ENCODE results near the gene TEX2.

TEX2 gene

GRCh38 chr17:64269687-64270649, 6.9 kb upstream of the TEX2 start:
- no peak for DNase-seq

GRCh38 chr17:64264891-64265290, 1.8 kb upstream of the TEX2 start:
- DNase-seq: no peak

- DNase-seq: peak; percentile 72
Measured at GRCh38 chr17:64262198-64262999, 661 bp downstream of the TEX2 start.

GRCh38 chr17:64261417-64262145, 1.5 kb downstream of the TEX2 start:
- DNase-seq: no peak

GRCh38 chr17:64260886-64261285, 2.2 kb downstream of the TEX2 start:
- DNase-seq: no peak

- DNase-seq: no peak
Measured at GRCh38 chr17:64259922-64260321, 3.1 kb downstream of the TEX2 start.

- no peak for DNase-seq
Measured at GRCh38 chr17:64259426-64259825, 3.6 kb downstream of the TEX2 start.

- DNase-seq: peak; percentile 29
Measured at GRCh38 chr17:64256913-64257807, 5.9 kb downstream of the TEX2 start.

- DNase-seq: no peak
Measured at GRCh38 chr17:64255764-64256163, 7.3 kb downstream of the TEX2 start.

- no peak for DNase-seq
Measured at GRCh38 chr17:64254755-64255154, 8.3 kb downstream of the TEX2 start.

- DNase-seq: no peak
Measured at GRCh38 chr17:64253470-64253869, 9.6 kb downstream of the TEX2 start.

- DNase-seq: no peak
Measured at GRCh38 chr17:64252831-64253230, 10.2 kb downstream of the TEX2 start.

- no peak for DNase-seq
Measured at GRCh38 chr17:64250233-64250835, 12.7 kb downstream of the TEX2 start.

- DNase-seq: no peak
Measured at GRCh38 chr17:64247836-64248235, 15.2 kb downstream of the TEX2 start.

- no peak for DNase-seq
Measured at GRCh38 chr17:64245218-64246145, 17.6 kb downstream of the TEX2 start.

- DNase-seq: no peak
Measured at GRCh38 chr17:64244165-64244564, 18.9 kb downstream of the TEX2 start.

- no peak for DNase-seq
Measured at GRCh38 chr17:64243340-64243739, 19.7 kb downstream of the TEX2 start.

GRCh38 chr17:64242633-64243032, 20.4 kb downstream of the TEX2 start:
- DNase-seq: no peak

GRCh38 chr17:64240741-64241347, 22.2 kb downstream of the TEX2 start:
- peak; percentile 59 for DNase-seq

GRCh38 chr17:64240261-64240740, 22.8 kb downstream of the TEX2 start:
- no peak for DNase-seq

All from eye (tissue), 1 donor.